K562 (cell line): ENCODE measurements around the gene SRMS. TPM values are rescaled to one million over a fixed set of nuclear protein-coding genes. Genes with fewer than 3 reads are reported as not detected.

Experiments
- ATAC-seq: fragments of 200-7000 bp; cut with Tn5 transposase; 3 replicates; pipeline ENCODE4 v1.9.1; 2020; ENCODE audit warnings: moderate library complexity
- BruUV-seq: library from RNA; stranded (reverse); fragments of 400-500 nt; replicated peaks from 2 replicates; lab custom pipeline; 2021; lab: Mats Ljungman, UMichigan
- CTCF ChIA-PET: fragments of 300-600 bp; formaldehyde crosslinking; extraction: SDS; loops from one replicate; lab custom pipeline; 2021; ENCODE audit warnings: low intra/inter-chr PET ratio; lab: Yijun Ruan, JAX
- POLR2A ChIA-PET: fragments of 300-600, 350-650 bp; sonication (Branson Sonifier 250); formaldehyde crosslinking; extraction: SDS; loops from one replicate; lab custom pipeline; 2021; ENCODE audit warnings: antibody characterized with exemption, inconsistent platforms; lab: Yijun Ruan, JAX
- DNase-seq, 4 experiments: peaks; one replicate each; pipeline versions ENCODE4 v3.0.0 to v3.0.0-alpha.2; 2011 to 2018; ENCODE audit warnings: low spot score in 3 of 4, mixed read lengths in 3 of 4; ENCODE audit errors: extremely low read depth in 1 of 4
- FAIRE-seq: peaks from 2 replicates; lab custom pipeline; 2011; peaks lifted over from hg19 to GRCh38; lab: Jason Lieb, UNC
- H2AFZ ChIP-seq: 2 replicates; pipeline ENCODE4 v1.6.0; 2011; ENCODE audit warnings: low read depth, low read length, control low read depth, inconsistent platforms
- H3K27ac ChIP-seq: fragments of 200-600 bp; 3 replicates; pipeline ENCODE4 v1.8.0; 2011; ENCODE audit warnings: low read depth, mild to moderate bottlenecking, control low read depth, inconsistent platforms, low read length, moderate library complexity, mixed read lengths; ENCODE audit errors: extremely low read depth
- H3K27me3 ChIP-seq, 2 experiments: fragments of 300-600 bp in 1 of 2; 2 replicates in 1 of 2; 3 replicates in 1 of 2; pipeline versions ENCODE4 v1.6.0 to v1.8.0; 2011; ENCODE audit warnings: inconsistent platforms in 2 of 2, low read length in 2 of 2, mild to moderate bottlenecking in 1 of 2, mixed read lengths in 1 of 2, moderate library complexity in 1 of 2; ENCODE audit not compliant: control insufficient read depth in 2 of 2, insufficient read depth in 2 of 2
- H3K36me3 ChIP-seq: fragments of 300-600 bp; 3 replicates; pipeline ENCODE4 v1.8.0; 2011; ENCODE audit warnings: mild to moderate bottlenecking, low read length, inconsistent platforms; ENCODE audit not compliant: control insufficient read depth, insufficient read depth
- H3K4me1 ChIP-seq, 2 experiments: fragments of 200-600 bp in 1 of 2; replicated peaks in 1 of 2; 2 replicates in 1 of 2; 3 replicates in 1 of 2; pipeline versions ENCODE4 v1.5.1 to v1.8.0; 2011; ENCODE audit warnings: inconsistent platforms in 2 of 2, low read length in 2 of 2, mild to moderate bottlenecking in 1 of 2, mixed read lengths in 1 of 2, moderate library complexity in 1 of 2; ENCODE audit not compliant: control insufficient read depth in 2 of 2, insufficient read depth in 2 of 2
- H3K4me2 ChIP-seq: 2 replicates; pipeline ENCODE4 v1.6.1; 2011; ENCODE audit warnings: low read length, control low read depth, inconsistent platforms, mixed read lengths; ENCODE audit not compliant: insufficient read depth
- H3K4me3 ChIP-seq: fragments of 200-600 bp; sonication (generic), shearing (Covaris generic); 2 replicates; pipeline ENCODE4 v1.5.1; 2016; ENCODE audit warnings: control low read depth, inconsistent platforms
- H3K79me2 ChIP-seq: fragments of 200-600 bp; 3 replicates; pipeline ENCODE4 v1.8.0; 2011; ENCODE audit warnings: low read length, inconsistent platforms; ENCODE audit not compliant: control insufficient read depth, insufficient read depth
- H3K9ac ChIP-seq, 2 experiments: 2 replicates each; pipeline versions ENCODE4 v1.6.0 to v1.6.1; 2011; ENCODE audit warnings: low read depth in 2 of 2, low read length in 2 of 2, control low read depth in 1 of 2, inconsistent platforms in 1 of 2, mild to moderate bottlenecking in 1 of 2, mixed read lengths in 1 of 2; ENCODE audit not compliant: insufficient read depth in 1 of 2
- H3K9me1 ChIP-seq: one replicate; pipeline ENCODE4 v1.6.0; 2011; ENCODE audit warnings: inconsistent platforms, mild to moderate bottlenecking, low read length, moderate library complexity; ENCODE audit not compliant: control insufficient read depth, insufficient read depth
- H3K9me3 ChIP-seq: replicated peaks from 2 replicates; pipeline ENCODE4 v1.5.1; 2011; ENCODE audit warnings: low read depth, low read length, inconsistent platforms; ENCODE audit not compliant: control insufficient read depth, insufficient read depth
- H4K20me1 ChIP-seq: replicated peaks from 2 replicates; pipeline ENCODE4 v1.6.1; 2011; ENCODE audit warnings: low read length, inconsistent platforms, mixed read lengths; ENCODE audit not compliant: control insufficient read depth, insufficient read depth
- ILF3 ChIP-seq: fragments of 450-650 bp; IDR thresholded peaks from 2 replicates; pipeline ENCODE4 v1.6.1; 2018; ENCODE audit warnings: antibody characterized with exemption, mild to moderate bottlenecking, moderate library complexity, borderline replicate concordance
- POLR2G ChIP-seq: fragments of 200-400 bp; formaldehyde crosslinking; IDR thresholded peaks from 2 replicates; pipeline ENCODE4 v1.6.1; 2017; ENCODE audit warnings: low read depth, mild to moderate bottlenecking, antibody characterized with exemption, low read length, moderate library complexity
- SRSF7 ChIP-seq: fragments of 200-400 bp; formaldehyde crosslinking; optimal IDR thresholded peaks from 2 replicates; pipeline ENCODE3; 2017; ENCODE audit warnings: mild to moderate bottlenecking, low read depth, low read length
- SRSF9 ChIP-seq: fragments of 200-400 bp; formaldehyde crosslinking; IDR thresholded peaks from 2 replicates; pipeline ENCODE4 v1.6.1; 2017; ENCODE audit warnings: low read depth, low read length, borderline replicate concordance
- YBX1 ChIP-seq: fragments of 450-650 bp; IDR thresholded peaks from 2 replicates; pipeline ENCODE4 v1.7.1; 2016; ENCODE audit warnings: mild to moderate bottlenecking
- ZNF354B ChIP-seq: fragments of 250-450 bp; sonication (Bioruptor Pico); IDR thresholded peaks from 2 replicates; pipeline ENCODE4 v1.4.0; 2020
- WGBS: fragments of 100-300 bp; shearing (Covaris generic); methylation state at CpG from one replicate; pipeline ENCODE4 v1.1.6; 2016; ENCODE audit warnings: low coverage, mixed read lengths; ENCODE audit not compliant: insufficient coverage; ENCODE audit errors: missing lambda C conversion rate; 5-methylcytosine and 5-hydroxymethylcytosine counted together
- in situ Hi-C: fragments of 300-500 bp; cut with MboI; formaldehyde crosslinking; loops from 4 replicates; pipeline ENCODE4 v1.15.0; 2018; ENCODE audit warnings: inconsistent platforms, mixed read lengths
- intact Hi-C: fragments of 100-400 bp; cut with micrococcal nuclease; formaldehyde crosslinking; loops from 2 replicates; pipeline ENCODE4 v1.14.2; 2022
- polyA plus RNA-seq, 8 experiments: library from polyadenylated mRNA; depleted of rRNA in 4 of 8; stranded (reverse) in 5 of 8; unstranded in 3 of 8; fragments of >200 nt; fragmentation: Nextera tagmentation in 2 of 8; fragmentation: Illumina TruSeq in 1 of 8; extraction: Ambion mirVana in 2 of 8; extraction: Trizol in 1 of 8; gene quantifications; 2 replicates each; pipeline versions ENCODE4 v1.2.1 to v1.2.3, GENCODE V29; 2011 to 2014; ENCODE audit warnings: inconsistent platforms in 1 of 8, missing spikeins in 1 of 8
- total RNA-seq, 7 experiments: library from RNA; depleted of rRNA in 6 of 7; stranded (reverse); fragments of >200 nt in 6 of 7; fragmentation: Illumina TruSeq in 2 of 7; extraction: Trizol in 2 of 7; gene quantifications; 2 replicates each; pipeline versions ENCODE4 v1.2.1 to v1.2.3, GENCODE V29; 2011 to 2021; ENCODE audit warnings: low replicate concordance in 1 of 7
- TF ChIP-seq, protein P1 (sequence below): fragments of 250-450 bp; sonication (Bioruptor Pico); IDR thresholded peaks from 2 replicates; pipeline ENCODE4 v1.4.0; 2020
- TF ChIP-seq, protein P2 (sequence below): IDR thresholded peaks from 3 replicates; pipeline ENCODE4 v1.6.1; 2011; ENCODE audit warnings: borderline replicate concordance, mild to moderate bottlenecking; ENCODE audit not compliant: insufficient read length, insufficient read depth

The SRMS gene
- total and polyA plus RNA-seq, 9 of the 15 experiments (the other 6 are each of a cell fraction or from before 2014, with no cell fraction given) = 0.07 TPM; not detected in 8

DNA sequence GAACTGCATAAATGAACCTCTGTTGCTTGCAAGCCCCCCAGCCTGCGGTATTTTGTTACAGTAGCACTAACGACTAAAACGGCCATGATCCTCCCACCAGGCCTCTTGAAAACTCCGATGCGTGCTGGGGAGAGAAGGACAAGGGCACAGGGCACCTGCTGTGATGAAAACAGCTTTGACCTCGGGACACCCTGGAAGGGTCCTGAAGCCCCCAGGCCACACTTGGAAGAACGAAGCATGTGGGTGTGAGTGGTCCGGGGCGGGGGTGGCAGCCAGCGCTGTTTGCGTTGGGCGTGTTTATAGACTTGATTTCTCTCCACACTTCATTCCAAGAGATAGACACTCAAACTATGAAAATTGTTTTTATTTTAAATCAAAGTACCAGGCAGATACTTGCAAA, 39.7 kb upstream of the SRMS start (continued):
- TF ChIP-seq, protein P1, sequence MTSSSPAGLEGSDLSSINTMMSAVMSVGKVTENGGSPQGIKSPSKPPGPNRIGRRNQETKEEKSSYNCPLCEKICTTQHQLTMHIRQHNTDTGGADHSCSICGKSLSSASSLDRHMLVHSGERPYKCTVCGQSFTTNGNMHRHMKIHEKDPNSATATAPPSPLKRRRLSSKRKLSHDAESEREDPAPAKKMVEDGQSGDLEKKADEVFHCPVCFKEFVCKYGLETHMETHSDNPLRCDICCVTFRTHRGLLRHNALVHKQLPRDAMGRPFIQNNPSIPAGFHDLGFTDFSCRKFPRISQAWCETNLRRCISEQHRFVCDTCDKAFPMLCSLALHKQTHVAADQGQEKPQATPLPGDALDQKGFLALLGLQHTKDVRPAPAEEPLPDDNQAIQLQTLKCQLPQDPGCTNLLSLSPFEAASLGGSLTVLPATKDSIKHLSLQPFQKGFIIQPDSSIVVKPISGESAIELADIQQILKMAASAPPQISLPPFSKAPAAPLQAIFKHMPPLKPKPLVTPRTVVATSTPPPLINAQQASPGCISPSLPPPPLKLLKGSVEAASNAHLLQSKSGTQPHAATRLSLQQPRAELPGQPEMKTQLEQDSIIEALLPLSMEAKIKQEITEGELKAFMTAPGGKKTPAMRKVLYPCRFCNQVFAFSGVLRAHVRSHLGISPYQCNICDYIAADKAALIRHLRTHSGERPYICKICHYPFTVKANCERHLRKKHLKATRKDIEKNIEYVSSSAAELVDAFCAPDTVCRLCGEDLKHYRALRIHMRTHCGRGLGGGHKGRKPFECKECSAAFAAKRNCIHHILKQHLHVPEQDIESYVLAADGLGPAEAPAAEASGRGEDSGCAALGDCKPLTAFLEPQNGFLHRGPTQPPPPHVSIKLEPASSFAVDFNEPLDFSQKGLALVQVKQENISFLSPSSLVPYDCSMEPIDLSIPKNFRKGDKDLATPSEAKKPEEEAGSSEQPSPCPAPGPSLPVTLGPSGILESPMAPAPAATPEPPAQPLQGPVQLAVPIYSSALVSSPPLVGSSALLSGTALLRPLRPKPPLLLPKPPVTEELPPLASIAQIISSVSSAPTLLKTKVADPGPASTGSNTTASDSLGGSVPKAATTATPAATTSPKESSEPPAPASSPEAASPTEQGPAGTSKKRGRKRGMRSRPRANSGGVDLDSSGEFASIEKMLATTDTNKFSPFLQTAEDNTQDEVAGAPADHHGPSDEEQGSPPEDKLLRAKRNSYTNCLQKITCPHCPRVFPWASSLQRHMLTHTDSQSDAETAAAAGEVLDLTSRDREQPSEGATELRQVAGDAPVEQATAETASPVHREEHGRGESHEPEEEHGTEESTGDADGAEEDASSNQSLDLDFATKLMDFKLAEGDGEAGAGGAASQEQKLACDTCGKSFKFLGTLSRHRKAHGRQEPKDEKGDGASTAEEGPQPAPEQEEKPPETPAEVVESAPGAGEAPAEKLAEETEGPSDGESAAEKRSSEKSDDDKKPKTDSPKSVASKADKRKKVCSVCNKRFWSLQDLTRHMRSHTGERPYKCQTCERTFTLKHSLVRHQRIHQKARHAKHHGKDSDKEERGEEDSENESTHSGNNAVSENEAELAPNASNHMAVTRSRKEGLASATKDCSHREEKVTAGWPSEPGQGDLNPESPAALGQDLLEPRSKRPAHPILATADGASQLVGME (CRISPR knock-in tag) = no peak
- no peak for TF ChIP-seq ILF3
- no peak for TF ChIP-seq SRSF9
- TF ChIP-seq YBX1 = no peak

DNA sequence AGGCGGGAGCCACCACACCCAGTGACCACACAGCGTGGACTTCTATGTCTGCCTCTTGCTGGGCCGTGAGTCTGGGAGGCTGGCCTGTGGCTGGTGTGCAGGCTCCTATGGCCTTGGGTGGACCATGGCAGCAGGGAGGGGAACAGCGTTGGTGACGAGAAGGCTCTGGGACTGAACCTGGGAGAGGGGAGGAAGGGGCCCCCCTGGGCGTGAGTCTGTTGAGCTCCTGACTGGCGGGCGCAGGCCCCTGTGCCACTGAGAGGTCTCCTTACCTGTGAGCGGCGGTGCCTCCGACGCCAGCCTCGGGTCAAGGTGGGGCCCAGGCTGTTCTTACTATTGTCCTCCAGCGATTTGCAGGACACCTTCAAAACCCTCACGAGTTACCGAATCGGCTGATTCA, 39.2 kb upstream of the SRMS start:
- Histone ChIP-seq H3K4me1 (peaks cover 0 to 28% of the 10 kb centered on the region in 2 experiments; a peak in 3 of 5 replicates), H2AFZ (no peak overlapping the region)
- BruUV-seq = no TSS peak
- no peak for TF ChIP-seq ZNF354B (CRISPR knock-in tag)
- TF ChIP-seq, protein P2, sequence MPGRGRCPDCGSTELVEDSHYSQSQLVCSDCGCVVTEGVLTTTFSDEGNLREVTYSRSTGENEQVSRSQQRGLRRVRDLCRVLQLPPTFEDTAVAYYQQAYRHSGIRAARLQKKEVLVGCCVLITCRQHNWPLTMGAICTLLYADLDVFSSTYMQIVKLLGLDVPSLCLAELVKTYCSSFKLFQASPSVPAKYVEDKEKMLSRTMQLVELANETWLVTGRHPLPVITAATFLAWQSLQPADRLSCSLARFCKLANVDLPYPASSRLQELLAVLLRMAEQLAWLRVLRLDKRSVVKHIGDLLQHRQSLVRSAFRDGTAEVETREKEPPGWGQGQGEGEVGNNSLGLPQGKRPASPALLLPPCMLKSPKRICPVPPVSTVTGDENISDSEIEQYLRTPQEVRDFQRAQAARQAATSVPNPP = no peak
- TF ChIP-seq SRSF7 = no peak
- peak; percentile 50 for TF ChIP-seq POLR2G
- TF ChIP-seq, all 486 proteins: peak for 1
- in situ Hi-C loops = no loop called here
- Histone ChIP-seq H3K27me3 (peaks cover 0 to 14% of the 10 kb centered on the region in 2 experiments; a peak in 2 of 5 replicates), H3K9ac (no peak overlapping the region), H3K79me2 (no peaks in the 10 kb centered on the region), H3K4me2 (no peak overlapping the region), H3K9me1 (no peaks in the 10 kb centered on the region), H3K27ac (no peak overlapping the region), H4K20me1 (no peaks in the 10 kb centered on the region), H3K4me3 (no peak overlapping the region), H3K36me3 (peaks cover 22% of the 10 kb centered on the region; the same call in 1 of the 3 replicates), H3K9me3 (no peaks in the 10 kb centered on the region)
- DNase-seq = no peak
- no peak for ATAC-seq
- FAIRE-seq = no peak
- POLR2A ChIA-PET = no interaction called here
- CTCF ChIA-PET = no interaction called here
- intact Hi-C loops = no loop called here
- WGBS = 72% methylated on average over 12 of the region's 17 CpGs
